MG63 (cell line): ENCODE results near the gene TRIM31. TPM values are rescaled to one million over a fixed set of nuclear protein-coding genes. Genes with fewer than 3 reads are reported as not detected.

Experiments
- DNase-seq: peaks from one replicate; pipeline ENCODE4 v3.0.0-alpha.2; 2020
- H3K27me3 ChIP-seq: fragments of 250-450 bp; sonication (Bioruptor Pico); 2 replicates; pipeline ENCODE4 v1.5.1; 2020; ENCODE audit warnings: mild to moderate bottlenecking, moderate library complexity
- H3K36me3 ChIP-seq: fragments of 250-450 bp; sonication (Bioruptor Pico); 2 replicates; pipeline ENCODE4 v1.5.1; 2020; ENCODE audit warnings: mild to moderate bottlenecking, moderate library complexity
- H3K4me3 ChIP-seq: fragments of 250-450 bp; sonication (Bioruptor Pico); 2 replicates; pipeline ENCODE4 v1.5.1; 2020; ENCODE audit warnings: mild to moderate bottlenecking, moderate library complexity
- H3K9me3 ChIP-seq: fragments of 250-450 bp; sonication (Bioruptor Pico); 2 replicates; pipeline ENCODE4 v1.5.1; 2020; ENCODE audit warnings: mild to moderate bottlenecking, moderate library complexity
- total RNA-seq: library from RNA; depleted of rRNA; stranded (reverse); fragments of >200 nt; shearing (Covaris generic); gene quantifications from 2 replicates; pipeline ENCODE4 v1.2.3, GENCODE V29; 2014; ENCODE audit warnings: low replicate concordance; rRNA removed

TRIM31 gene
- total RNA-seq: not detected in 2 replicates

GRCh38 chr6:30113003-30113759 lies at the start of gene TRIM31:
TRIM31 (minus strand) TSS chr6:30113090; CDS start chr6:30112805, 285 bp downstream.
- DNase-seq: no peak
- Histone ChIP-seq H3K9me3 (no peaks in the 10 kb centered on the region), H3K4me3 (no peak within 1 kb of the TSS), H3K27me3 (no peaks in the 10 kb centered on the region), H3K36me3 (no peaks in the 10 kb centered on the region)

GRCh38 chr6:30162265-30163089 lies 49.6 kb upstream of the TRIM31 start:
- Histone ChIP-seq H3K9me3 (no peaks in the 10 kb centered on the region), H3K4me3 (no peak overlapping the region), H3K36me3 (no peaks in the 10 kb centered on the region), H3K27me3 (no peaks in the 10 kb centered on the region)
- DNase-seq: no peak

GRCh38 chr6:30160785-30161531 lies 48.1 kb upstream of the TRIM31 start, which contains the start of gene TRIM10:
TRIM10 (minus strand) TSS chr6:30161211; CDS start chr6:30160858, 353 bp downstream.
- Histone ChIP-seq H3K27me3 (no peaks in the 10 kb centered on the region), H3K9me3 (no peaks in the 10 kb centered on the region), H3K36me3 (no peaks in the 10 kb centered on the region), H3K4me3 (no peak within 1 kb of the TSS)
- no peak for DNase-seq

- Histone ChIP-seq H3K36me3 (no peaks in the 10 kb centered on the region), H3K9me3 (no peaks in the 10 kb centered on the region), H3K4me3 (no peak overlapping the region), H3K27me3 (no peaks in the 10 kb centered on the region)
- no peak for DNase-seq
These were observed 47.3 kb upstream of the TRIM31 start for GRCh38 chr6:30160008-30160784.

GRCh38 chr6:30158475-30159040 lies 45.7 kb upstream of the TRIM31 start:
- no peak for DNase-seq
- Histone ChIP-seq H3K27me3 (no peaks in the 10 kb centered on the region), H3K9me3 (no peaks in the 10 kb centered on the region), H3K36me3 (no peaks in the 10 kb centered on the region), H3K4me3 (no peak overlapping the region)

- DNase-seq: no peak
- no peaks in the 10 kb centered on the region for H3K27me3 ChIP-seq
- H3K9me3 ChIP-seq: no peaks in the 10 kb centered on the region
- H3K4me3 ChIP-seq: no peak overlapping the region
- no peaks in the 10 kb centered on the region for H3K36me3 ChIP-seq
These were observed 45.1 kb upstream of the TRIM31 start for GRCh38 chr6:30157999-30158398.

- DNase-seq: no peak
- Histone ChIP-seq H3K4me3 (no peak overlapping the region), H3K27me3 (no peaks in the 10 kb centered on the region), H3K9me3 (no peaks in the 10 kb centered on the region), H3K36me3 (no peaks in the 10 kb centered on the region)
These were observed 44.7 kb upstream of the TRIM31 start for GRCh38 chr6:30157581-30157980.

- no peaks in the 10 kb centered on the region for H3K9me3 ChIP-seq
- no peak overlapping the region for H3K4me3 ChIP-seq
- H3K27me3 ChIP-seq: no peaks in the 10 kb centered on the region
- no peak for DNase-seq
- no peaks in the 10 kb centered on the region for H3K36me3 ChIP-seq
These were observed 43.9 kb upstream of the TRIM31 start for GRCh38 chr6:30156774-30157173.

GRCh38 chr6:30156262-30156599 lies 43.3 kb upstream of the TRIM31 start:
- H3K4me3 ChIP-seq: no peak overlapping the region
- DNase-seq: peak; percentile 11
- H3K27me3 ChIP-seq: no peaks in the 10 kb centered on the region
- no peaks in the 10 kb centered on the region for H3K9me3 ChIP-seq
- H3K36me3 ChIP-seq: no peaks in the 10 kb centered on the region

- no peaks in the 10 kb centered on the region for H3K36me3 ChIP-seq
- H3K27me3 ChIP-seq: no peaks in the 10 kb centered on the region
- no peak overlapping the region for H3K4me3 ChIP-seq
- H3K9me3 ChIP-seq: no peaks in the 10 kb centered on the region
- DNase-seq: no peak
These were observed 42.8 kb upstream of the TRIM31 start for GRCh38 chr6:30155520-30156261.

- DNase-seq: peak; percentile 83
- Histone ChIP-seq H3K4me3 (no peak overlapping the region), H3K27me3 (no peaks in the 10 kb centered on the region), H3K9me3 (no peaks in the 10 kb centered on the region), H3K36me3 (no peaks in the 10 kb centered on the region)
These were observed 42.0 kb upstream of the TRIM31 start for GRCh38 chr6:30154709-30155519.

GRCh38 chr6:30154061-30154460 lies 41.2 kb upstream of the TRIM31 start:
- H3K4me3 ChIP-seq: no peak overlapping the region
- H3K36me3 ChIP-seq: no peaks in the 10 kb centered on the region
- DNase-seq: no peak
- H3K27me3 ChIP-seq: no peaks in the 10 kb centered on the region
- H3K9me3 ChIP-seq: no peaks in the 10 kb centered on the region

GRCh38 chr6:30152910-30153610 lies 40.2 kb upstream of the TRIM31 start:
- DNase-seq: no peak
- H3K27me3 ChIP-seq: no peaks in the 10 kb centered on the region
- H3K4me3 ChIP-seq: no peak overlapping the region
- H3K36me3 ChIP-seq: no peaks in the 10 kb centered on the region
- no peaks in the 10 kb centered on the region for H3K9me3 ChIP-seq

- H3K36me3 ChIP-seq: no peaks in the 10 kb centered on the region
- no peaks in the 10 kb centered on the region for H3K9me3 ChIP-seq
- H3K4me3 ChIP-seq: no peak overlapping the region
- H3K27me3 ChIP-seq: no peaks in the 10 kb centered on the region
- no peak for DNase-seq
These were observed 39.3 kb upstream of the TRIM31 start for GRCh38 chr6:30152016-30152673.
